CD4-positive, alpha-beta T cell treated with Interleukin-15 for 1 hour (primary cell): ENCODE results near the gene KNCN.

Experiments
- DNase-seq: peaks from one replicate; pipeline ENCODE4 v3.0.0-alpha.2; 2020

The KNCN gene

DNA sequence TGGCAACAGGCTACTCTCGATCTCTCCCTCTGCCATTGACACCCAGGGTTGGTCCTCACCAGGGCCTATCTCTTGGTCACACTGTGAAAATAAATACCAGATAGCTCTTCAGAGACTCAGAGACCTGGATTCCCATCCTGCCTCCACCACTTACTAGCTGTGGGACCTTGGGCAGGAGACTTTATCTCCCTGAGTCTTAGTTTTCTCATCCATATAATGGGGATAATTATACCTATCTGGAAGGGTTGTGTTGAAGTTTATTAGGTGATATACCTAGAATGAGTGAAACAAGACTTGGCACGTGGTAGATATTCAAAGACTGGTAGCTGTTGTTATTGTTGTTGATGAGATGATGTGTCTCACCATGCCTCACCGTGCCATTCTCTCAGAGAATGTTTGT lies 54.4 kb downstream of the KNCN start:
- DNase-seq, result no peak

DNA sequence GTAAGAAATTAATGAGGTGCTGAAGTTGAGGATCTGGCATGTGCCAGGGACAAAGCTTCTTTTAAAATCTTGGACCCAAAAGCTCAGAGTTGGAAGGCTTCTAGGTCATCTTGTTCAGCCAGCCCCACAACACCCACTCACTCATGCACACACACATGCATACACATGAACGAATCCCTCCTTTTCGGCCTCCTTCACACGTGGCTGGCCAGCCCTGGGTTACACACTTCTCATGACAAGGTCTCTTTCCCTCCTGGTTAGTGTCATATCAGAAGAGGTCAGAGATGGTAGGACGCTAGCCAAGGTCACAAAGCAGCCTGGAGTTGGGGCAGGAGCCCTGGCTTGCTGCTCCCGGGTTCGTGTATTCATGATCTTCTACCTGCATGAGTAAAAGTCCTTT lies 54.9 kb downstream of the KNCN start:
- no peak for DNase-seq

DNA sequence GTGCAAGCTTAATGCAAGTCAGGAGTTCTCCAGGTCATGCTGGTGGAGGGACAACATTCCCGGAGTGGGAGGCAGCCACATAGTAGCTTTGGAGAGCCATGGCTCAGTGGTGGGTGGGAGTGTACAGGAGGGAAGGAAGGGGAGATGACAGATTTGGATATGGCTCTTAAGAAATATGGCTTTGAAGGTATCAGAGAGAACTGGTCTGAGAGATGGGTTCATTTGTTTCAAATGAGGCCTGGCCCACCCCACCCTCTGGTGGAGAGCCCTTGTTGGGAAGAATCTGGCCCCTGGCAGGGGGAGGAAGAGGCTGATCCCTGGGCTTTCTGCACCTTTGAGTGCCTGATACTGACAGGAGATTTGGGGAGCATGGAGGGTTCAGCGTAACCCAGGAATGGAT lies 55.7 kb downstream of the KNCN start:
- DNase-seq, result no peak
